ENCODE data around the gene PAFAH1B1.
"Not testable (repeated sequence)": the region's sequence is repeated elsewhere in the genome, so short reads cannot be mapped to it uniquely, and the experiment has no call there.

Gene PAFAH1B1

GRCh38 chr17:2691069-2691871, 97.8 kb downstream of the PAFAH1B1 start:
- DNase-seq, result no peak

GRCh38 chr17:2691965-2692780, 98.7 kb downstream of the PAFAH1B1 start:
- no peak for DNase-seq

- DNase-seq, result no peak
These were observed 99.3 kb downstream of the PAFAH1B1 start for GRCh38 chr17:2692781-2693135.

- DNase-seq, result no peak
These were observed 100.3 kb downstream of the PAFAH1B1 start for GRCh38 chr17:2693561-2694380.

- DNase-seq, result no peak
These were observed 101.2 kb downstream of the PAFAH1B1 start for GRCh38 chr17:2694381-2695242.

GRCh38 chr17:2695243-2695960, 101.9 kb downstream of the PAFAH1B1 start:
- DNase-seq, result no peak

GRCh38 chr17:2695961-2696760, 102.7 kb downstream of the PAFAH1B1 start:
- DNase-seq, result no peak

- no peak for DNase-seq
These were observed 104.2 kb downstream of the PAFAH1B1 start for GRCh38 chr17:2697611-2698162.

- DNase-seq, result not testable (repeated sequence)
These were observed 105.9 kb downstream of the PAFAH1B1 start for GRCh38 chr17:2699216-2699805.

- DNase-seq, result no peak
These were observed 106.6 kb downstream of the PAFAH1B1 start for GRCh38 chr17:2700030-2700490.

- peak; percentile 100 for DNase-seq
These were observed 107.2 kb downstream of the PAFAH1B1 start for GRCh38 chr17:2700491-2701141.

- DNase-seq, result no peak
These were observed 107.9 kb downstream of the PAFAH1B1 start for GRCh38 chr17:2701161-2701995.

- no peak for DNase-seq
These were observed 108.7 kb downstream of the PAFAH1B1 start for GRCh38 chr17:2701996-2702741.

- no peak for DNase-seq
These were observed 109.7 kb downstream of the PAFAH1B1 start for GRCh38 chr17:2703181-2703580.

GRCh38 chr17:2703606-2704005, 110.2 kb downstream of the PAFAH1B1 start:
- no peak for DNase-seq

- DNase-seq, result no peak
These were observed 110.8 kb downstream of the PAFAH1B1 start for GRCh38 chr17:2704031-2704889.

- DNase-seq, result no peak
These were observed 111.4 kb downstream of the PAFAH1B1 start for GRCh38 chr17:2704890-2705248.
